ENCODE measurements around the gene TULP3. TPM values are rescaled to one million over a fixed set of nuclear protein-coding genes. Genes with fewer than 3 reads are reported as not detected.

TULP3 gene
- total RNA-seq, 4 donors from 2014 or later, result 16.6 to 22.5 (median 20.6) TPM

DNA sequence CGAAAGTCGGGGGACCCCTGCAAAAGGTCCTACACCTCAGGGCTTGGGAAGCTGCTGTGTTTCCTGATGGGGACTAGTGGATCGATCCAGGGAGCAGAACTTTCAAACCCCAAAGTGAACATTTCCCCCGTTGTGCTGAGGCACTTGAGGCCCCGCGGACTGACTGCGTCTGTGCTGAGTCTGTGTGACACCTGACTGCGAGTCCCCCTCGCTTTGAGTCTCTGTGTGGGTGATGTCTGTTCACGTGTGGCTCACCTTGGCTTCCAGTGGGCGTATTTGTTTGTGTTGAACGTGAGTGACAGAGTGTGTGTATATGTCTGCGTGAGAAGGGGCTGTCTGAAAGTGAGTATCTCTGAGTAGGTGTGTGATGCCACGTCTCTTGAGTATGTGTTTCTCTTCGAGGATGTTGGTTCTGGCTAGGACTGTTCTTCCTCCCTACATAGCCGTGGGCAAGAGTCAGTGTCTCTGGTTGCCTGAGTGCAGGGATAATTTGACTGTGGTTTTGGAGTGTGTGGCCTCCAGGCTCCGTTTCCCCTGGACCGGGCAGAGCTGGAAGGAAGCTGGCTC is 69.8 kb downstream of the TULP3 start:
- TF ChIP-seq CTCF (IDR thresholded peaks at IDR 0.05; ENCODE audit: low read depth), result no peak

GRCh38 chr12:2960996-2961616 is 70.4 kb downstream of the TULP3 start:
- TF ChIP-seq CTCF (IDR thresholded peaks at IDR 0.05; ENCODE audit: low read depth), result no peak

DNA sequence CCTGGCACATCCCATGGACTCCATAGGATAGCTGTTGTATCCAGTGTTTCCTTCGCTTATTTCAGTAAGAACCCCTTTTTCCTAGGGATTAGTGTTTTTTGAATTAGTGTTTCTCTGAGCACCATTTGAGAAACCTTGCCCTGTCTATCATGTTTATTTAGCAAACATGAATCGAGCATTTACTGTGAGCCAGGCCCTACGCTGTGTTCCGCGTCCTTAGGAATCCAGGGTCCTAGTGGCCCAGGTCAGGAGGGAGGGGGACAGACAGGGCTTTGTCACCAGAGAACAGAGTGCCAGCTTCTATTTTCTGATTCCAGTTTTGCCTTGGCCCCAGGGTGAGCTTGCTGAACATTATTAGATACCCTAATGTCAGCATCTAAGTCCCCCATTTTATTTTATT is 71.0 kb downstream of the TULP3 start:
- TF ChIP-seq CTCF (IDR thresholded peaks at IDR 0.05; ENCODE audit: low read depth), result no peak

- no peak for TF ChIP-seq CTCF (IDR thresholded peaks at IDR 0.05; ENCODE audit: low read depth)
Observed at GRCh38 chr12:2963154-2963759, 72.6 kb downstream of the TULP3 start.

DNA sequence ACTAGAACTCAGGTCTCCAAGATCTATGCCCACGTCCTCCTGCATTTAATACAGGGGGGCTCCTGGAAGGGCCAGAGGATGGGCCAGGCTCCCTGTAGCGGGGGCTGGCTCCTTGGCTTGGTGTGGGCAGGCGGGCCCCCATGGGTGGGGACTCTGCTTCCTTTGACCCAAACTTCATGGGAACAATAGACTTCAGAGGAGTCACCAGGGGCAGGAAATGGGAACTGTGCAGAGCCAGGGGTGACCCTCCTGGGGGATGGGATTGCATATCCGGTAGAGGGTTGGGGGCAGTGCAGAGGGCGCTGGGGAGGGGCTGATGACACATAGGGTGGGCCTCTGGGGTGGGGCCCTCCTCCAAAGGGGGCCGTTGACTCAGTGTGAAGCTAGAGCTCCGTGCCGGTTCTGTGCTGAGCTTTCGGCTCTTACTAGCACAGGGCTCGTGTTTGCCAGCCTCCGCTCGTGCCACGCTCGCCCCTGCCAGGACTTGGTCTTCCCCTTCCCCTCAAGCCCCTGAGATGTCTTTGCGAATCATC is 73.1 kb downstream of the TULP3 start:
- TF ChIP-seq CTCF (IDR thresholded peaks at IDR 0.05; ENCODE audit: low read depth), result no peak

- TF ChIP-seq CTCF (IDR thresholded peaks at IDR 0.05; ENCODE audit: low read depth), result no peak
Observed at GRCh38 chr12:2967651-2968050, 77.0 kb downstream of the TULP3 start.

DNA sequence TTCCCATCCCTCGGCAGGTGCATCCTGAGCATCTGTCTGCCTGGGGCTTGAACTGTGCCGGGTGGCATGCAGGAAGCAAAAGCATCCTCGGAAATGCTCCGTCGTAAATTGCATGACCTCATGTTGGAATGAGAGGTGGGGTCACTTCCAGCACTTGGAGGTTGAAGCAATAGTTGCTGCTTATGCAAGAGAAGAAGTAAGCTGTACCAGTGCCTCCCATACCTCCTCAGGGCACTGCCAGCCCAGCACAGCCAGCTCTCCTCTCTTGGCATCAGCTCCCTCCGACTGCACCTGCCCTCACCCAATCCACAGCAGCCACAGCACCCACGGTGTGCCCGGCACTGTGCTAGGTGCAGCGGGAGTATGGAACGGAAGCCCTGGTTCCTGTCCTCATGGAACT is 80.1 kb downstream of the TULP3 start:
- TF ChIP-seq CTCF (IDR thresholded peaks at IDR 0.05; ENCODE audit: low read depth), result no peak
